ENCODE data around the gene C14orf132. TPM values are rescaled to one million over a fixed set of nuclear protein-coding genes. Genes with fewer than 3 reads are reported as not detected.

C14orf132 gene
- 1 to 10 TPM; 1.6 to 2.3 TPM for total RNA-seq

DNA sequence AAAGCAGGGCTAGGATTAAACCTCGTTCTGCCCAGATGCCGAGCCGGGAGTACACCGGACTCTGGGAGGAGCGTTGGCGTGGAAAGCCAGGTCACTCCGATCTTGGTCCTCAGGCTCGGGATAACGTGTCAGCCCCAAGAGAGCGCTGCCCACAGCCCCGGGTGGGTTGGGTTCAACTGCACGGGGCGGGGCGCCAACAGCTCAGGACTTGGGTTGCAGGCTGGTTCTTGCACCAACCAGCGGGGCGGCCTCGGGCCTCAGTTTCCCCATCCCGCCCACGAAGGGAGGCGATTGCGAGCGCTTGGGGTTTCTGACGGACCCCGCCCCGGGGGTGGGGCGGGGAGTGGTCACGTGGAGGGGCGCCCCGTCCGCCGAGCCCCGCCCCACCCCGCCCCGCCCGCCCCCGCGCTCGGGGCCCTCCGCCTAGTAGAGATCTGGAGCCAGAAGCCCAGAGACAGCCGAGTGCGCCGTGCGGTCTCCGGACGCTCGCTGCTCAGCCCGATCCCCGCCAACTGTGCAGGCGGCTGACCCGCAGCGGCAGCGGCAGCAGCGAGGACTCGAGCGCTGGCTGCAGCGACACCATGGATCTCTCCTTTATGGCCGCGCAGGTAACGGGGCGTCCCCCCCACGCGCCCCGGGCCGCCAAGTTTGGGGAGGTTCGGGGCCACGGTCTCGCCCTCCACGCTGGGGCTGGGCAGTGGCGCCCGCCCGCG is at the start of gene C14orf132:
TSS of gene C14orf132 (plus strand) at position 443 of the 713 bp plus-strand sequence. CDS start at position 582, 139 bp downstream.
- Mint-ChIP-seq H3K36me3 (ENCODE audit: low read depth) (no peaks in the 10 kb centered on the region), H3K4me3 (peak within 1 kb of the TSS; percentile 73), H3K9me3 (no peaks in the 10 kb centered on the region), H3K4me1 (ENCODE audit: low read depth) (peaks cover 11% of the 10 kb centered on the region), H3K27me3 (peaks cover 52% of the 10 kb centered on the region), H3K27ac (peak within 1 kb of the TSS; percentile 19)
- intact Hi-C loops (cut with micrococcal nuclease) = no loop called here
- ATAC-seq (peak; percentile 87), DNase-seq (peak; percentile 66)
- ChIA-PET CTCF (interaction anchor here (1.2 kb wide), 1 partner anchor 18 kb away, joined by 4 read pairs; no protein-coding TSS in a partner anchor), POLR2A (interaction anchor here (1.0 kb wide), 1 partner anchor 7 kb away, joined by 3 read pairs; no protein-coding TSS in a partner anchor)
- TF ChIP-seq, protein P1, sequence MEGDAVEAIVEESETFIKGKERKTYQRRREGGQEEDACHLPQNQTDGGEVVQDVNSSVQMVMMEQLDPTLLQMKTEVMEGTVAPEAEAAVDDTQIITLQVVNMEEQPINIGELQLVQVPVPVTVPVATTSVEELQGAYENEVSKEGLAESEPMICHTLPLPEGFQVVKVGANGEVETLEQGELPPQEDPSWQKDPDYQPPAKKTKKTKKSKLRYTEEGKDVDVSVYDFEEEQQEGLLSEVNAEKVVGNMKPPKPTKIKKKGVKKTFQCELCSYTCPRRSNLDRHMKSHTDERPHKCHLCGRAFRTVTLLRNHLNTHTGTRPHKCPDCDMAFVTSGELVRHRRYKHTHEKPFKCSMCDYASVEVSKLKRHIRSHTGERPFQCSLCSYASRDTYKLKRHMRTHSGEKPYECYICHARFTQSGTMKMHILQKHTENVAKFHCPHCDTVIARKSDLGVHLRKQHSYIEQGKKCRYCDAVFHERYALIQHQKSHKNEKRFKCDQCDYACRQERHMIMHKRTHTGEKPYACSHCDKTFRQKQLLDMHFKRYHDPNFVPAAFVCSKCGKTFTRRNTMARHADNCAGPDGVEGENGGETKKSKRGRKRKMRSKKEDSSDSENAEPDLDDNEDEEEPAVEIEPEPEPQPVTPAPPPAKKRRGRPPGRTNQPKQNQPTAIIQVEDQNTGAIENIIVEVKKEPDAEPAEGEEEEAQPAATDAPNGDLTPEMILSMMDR (IDR thresholded peaks at IDR 0.05) = no peak

DNA sequence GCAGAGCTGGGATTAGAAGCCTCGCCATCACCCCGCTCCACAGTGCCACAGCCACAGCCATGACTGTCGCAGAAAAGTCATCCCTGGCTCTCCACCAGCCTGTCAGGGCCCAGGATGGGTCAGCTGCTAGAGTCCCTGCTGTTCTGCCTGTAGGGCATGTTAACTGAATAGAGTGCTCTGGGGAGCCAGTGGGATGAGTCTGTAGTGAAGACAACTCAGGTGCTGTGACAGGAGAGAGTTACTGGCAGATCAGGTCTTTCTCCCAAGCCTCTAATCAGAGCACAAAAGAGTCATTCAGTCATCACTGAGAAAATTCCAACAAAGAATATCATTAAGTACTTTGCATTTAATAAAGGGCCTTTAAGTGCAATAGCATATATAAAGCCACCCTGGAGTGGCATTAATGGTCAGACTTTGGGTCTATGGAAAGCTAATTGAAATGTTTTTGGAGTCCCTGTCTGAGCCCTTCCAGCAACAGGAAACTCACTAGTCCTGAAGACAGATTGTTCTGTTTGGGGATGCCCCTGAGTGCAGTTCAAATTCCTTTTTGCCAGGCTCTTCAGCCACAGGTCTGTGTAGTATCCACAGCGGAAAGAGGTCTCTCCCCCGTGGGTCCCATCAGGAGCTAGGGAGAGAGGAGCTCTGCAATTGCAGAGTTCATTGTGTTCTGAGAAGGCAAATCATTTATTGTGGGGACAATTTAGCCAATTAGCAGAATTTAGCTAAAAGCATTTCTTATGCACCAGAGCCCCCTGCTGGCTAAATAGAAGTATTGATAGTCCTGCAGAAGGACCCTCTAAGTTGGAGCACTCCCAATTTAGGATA is 45.2 kb upstream of the C14orf132 start:
- CTCF ChIA-PET = interaction anchor here (0.6 to 3.6 kb wide), 18 partner anchors 9 to 457 kb away, joined by 3 to 33 read pairs (median 4); no protein-coding TSS in a partner anchor

DNA sequence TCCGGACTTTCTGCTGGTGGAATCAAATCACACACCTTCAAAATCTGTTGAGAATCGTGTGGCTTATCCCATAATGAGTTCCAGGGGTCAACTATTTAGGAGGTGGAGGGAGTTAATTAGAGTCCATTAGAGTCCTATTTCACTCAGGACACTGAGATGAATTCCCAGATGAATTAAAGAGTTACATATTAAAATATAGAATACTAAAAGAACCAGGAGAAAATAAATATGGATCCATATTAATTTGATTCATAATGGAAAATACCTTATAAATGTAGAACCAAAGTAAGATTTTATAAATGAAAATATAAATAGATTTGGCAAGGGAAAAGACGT is 44.6 kb upstream of the C14orf132 start:
- H3K4me3 Mint-ChIP-seq = no peak overlapping the region
- TF ChIP-seq, protein P1 (IDR thresholded peaks at IDR 0.05) = no peak
- peaks cover 3% of the 10 kb centered on the region for H3K36me3 Mint-ChIP-seq (ENCODE audit: low read depth)
- POLR2A ChIA-PET = no interaction called here
- no peak overlapping the region for H3K27ac Mint-ChIP-seq
- CTCF ChIA-PET = interaction anchor here (0.7 to 3.6 kb wide), 14 partner anchors 8 to 448 kb away, joined by 3 to 33 read pairs (median 6); no protein-coding TSS in a partner anchor
- no peak for DNase-seq
- H3K9me3 Mint-ChIP-seq = peaks cover 20% of the 10 kb centered on the region
- ATAC-seq = no peak
- peaks cover 33% of the 10 kb centered on the region for H3K27me3 Mint-ChIP-seq
- H3K4me1 Mint-ChIP-seq (ENCODE audit: low read depth) = no peaks in the 10 kb centered on the region
- intact Hi-C loops (cut with micrococcal nuclease) = loop anchor here (2.0 kb wide), 1 partner anchor 434 kb away; no protein-coding TSS in a partner anchor

More for the DNA sequence above, 45.2 kb upstream of the C14orf132 start:
- Mint-ChIP-seq H3K4me3 (no peak overlapping the region), H3K27me3 (peaks cover 31% of the 10 kb centered on the region), H3K9me3 (peaks cover 20% of the 10 kb centered on the region), H3K36me3 (ENCODE audit: low read depth) (peaks cover 3% of the 10 kb centered on the region), H3K27ac (no peak overlapping the region), H3K4me1 (ENCODE audit: low read depth) (no peaks in the 10 kb centered on the region)
- ATAC-seq (no peak), DNase-seq (peak; percentile 31)
- intact Hi-C loops (cut with micrococcal nuclease) = loop anchor here (2.0 kb wide), 1 partner anchor 433 kb away; no protein-coding TSS in a partner anchor
- POLR2A ChIA-PET = no interaction called here
- TF ChIP-seq, protein P1 (IDR thresholded peaks at IDR 0.05) = peak; percentile 86

DNA sequence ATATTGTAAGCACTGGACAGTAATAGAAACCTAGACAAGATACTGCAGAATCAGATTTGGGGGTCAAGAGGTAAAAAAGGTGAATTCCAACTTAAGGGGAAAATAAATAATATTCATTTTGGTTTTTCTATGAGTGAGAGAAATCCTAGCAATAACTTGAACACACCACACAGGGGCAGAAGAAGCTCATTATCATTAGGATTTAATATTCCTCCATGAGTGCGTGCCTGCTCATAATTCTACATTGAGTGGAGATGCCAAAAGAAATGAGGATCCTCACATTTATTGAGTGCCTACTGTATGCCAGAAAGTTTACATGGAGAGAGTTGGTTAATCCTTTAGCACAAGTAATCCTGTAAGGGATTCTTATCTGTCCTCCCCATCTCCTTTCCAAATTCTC is 40.5 kb upstream of the C14orf132 start:
- Mint-ChIP-seq H3K36me3 (ENCODE audit: low read depth) (no peaks in the 10 kb centered on the region), H3K4me3 (no peak overlapping the region), H3K27me3 (peaks cover 27% of the 10 kb centered on the region), H3K4me1 (ENCODE audit: low read depth) (no peaks in the 10 kb centered on the region), H3K27ac (no peak overlapping the region), H3K9me3 (no peaks in the 10 kb centered on the region)
- CTCF ChIA-PET = no interaction called here
- TF ChIP-seq, protein P1 (IDR thresholded peaks at IDR 0.05) = no peak
- POLR2A ChIA-PET = no interaction called here
- intact Hi-C loops (cut with micrococcal nuclease) = no loop called here
- ATAC-seq (no peak), DNase-seq (no peak)
